ENCODE results near the gene KLF12. TPM values are rescaled to one million over a fixed set of nuclear protein-coding genes. Genes with fewer than 3 reads are reported as not detected.

Gene KLF12
- total RNA-seq, 1 donor from 2014 or later: 59.9 TPM

DNA sequence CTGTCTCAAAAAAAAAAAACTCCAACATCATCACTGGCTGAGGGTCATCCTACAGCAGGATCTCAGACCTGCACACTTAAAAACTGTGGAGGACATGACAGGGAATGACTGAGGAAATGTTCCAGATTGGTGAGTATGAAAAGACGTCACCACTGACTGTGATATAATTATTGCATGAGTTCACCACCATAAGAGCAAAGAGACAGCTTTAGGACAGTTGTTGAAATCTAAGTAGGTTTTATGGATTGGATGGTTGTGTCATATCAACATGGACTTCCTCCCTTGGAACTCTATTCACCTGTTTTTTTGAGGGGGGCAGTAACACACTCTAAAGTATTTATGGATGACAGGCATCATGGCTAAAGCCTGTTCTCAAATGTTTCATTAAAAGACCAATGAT is 31.5 kb downstream of the KLF12 start:
- no peak overlapping the region for H3K27ac Mint-ChIP-seq (ENCODE audit: unreplicated experiment)
- DNase-seq: no peak
- H3K4me1 Mint-ChIP-seq (ENCODE audit: low read depth, unreplicated experiment): peaks cover 12% of the 10 kb centered on the region
- TF ChIP-seq, protein P1, sequence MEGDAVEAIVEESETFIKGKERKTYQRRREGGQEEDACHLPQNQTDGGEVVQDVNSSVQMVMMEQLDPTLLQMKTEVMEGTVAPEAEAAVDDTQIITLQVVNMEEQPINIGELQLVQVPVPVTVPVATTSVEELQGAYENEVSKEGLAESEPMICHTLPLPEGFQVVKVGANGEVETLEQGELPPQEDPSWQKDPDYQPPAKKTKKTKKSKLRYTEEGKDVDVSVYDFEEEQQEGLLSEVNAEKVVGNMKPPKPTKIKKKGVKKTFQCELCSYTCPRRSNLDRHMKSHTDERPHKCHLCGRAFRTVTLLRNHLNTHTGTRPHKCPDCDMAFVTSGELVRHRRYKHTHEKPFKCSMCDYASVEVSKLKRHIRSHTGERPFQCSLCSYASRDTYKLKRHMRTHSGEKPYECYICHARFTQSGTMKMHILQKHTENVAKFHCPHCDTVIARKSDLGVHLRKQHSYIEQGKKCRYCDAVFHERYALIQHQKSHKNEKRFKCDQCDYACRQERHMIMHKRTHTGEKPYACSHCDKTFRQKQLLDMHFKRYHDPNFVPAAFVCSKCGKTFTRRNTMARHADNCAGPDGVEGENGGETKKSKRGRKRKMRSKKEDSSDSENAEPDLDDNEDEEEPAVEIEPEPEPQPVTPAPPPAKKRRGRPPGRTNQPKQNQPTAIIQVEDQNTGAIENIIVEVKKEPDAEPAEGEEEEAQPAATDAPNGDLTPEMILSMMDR (IDR thresholded peaks at IDR 0.05; ENCODE audit: partially characterized antibody, unreplicated experiment): no peak
- H3K4me3 Mint-ChIP-seq (ENCODE audit: unreplicated experiment): no peak overlapping the region
- peaks cover 10% of the 10 kb centered on the region for H3K36me3 Mint-ChIP-seq (ENCODE audit: unreplicated experiment)
- H3K27me3 Mint-ChIP-seq (ENCODE audit: unreplicated experiment): no peaks in the 10 kb centered on the region
- peaks cover 1% of the 10 kb centered on the region for H3K9me3 Mint-ChIP-seq (ENCODE audit: unreplicated experiment)

DNA sequence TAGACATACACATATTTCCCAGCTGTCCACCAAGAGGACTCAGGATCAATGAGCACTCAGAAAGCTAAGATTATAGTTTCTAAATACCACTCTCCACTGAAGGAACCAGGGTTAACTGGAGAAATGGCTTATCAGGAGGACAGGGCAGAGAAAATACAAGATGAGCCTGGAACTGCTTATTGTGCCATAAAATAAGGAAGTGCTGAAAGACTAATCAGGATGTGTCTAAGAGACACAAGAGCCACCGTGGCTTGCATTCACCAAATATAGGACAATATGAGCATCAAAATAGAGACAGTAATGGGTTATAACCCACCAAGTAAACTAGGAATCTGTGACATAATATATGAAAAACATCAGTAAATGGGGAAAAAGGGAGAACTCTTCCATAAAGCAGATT is 32.8 kb downstream of the KLF12 start:
- no peak for DNase-seq
- TF ChIP-seq, protein P1 (IDR thresholded peaks at IDR 0.05; ENCODE audit: partially characterized antibody, unreplicated experiment): no peak
- peaks cover 10% of the 10 kb centered on the region for H3K36me3 Mint-ChIP-seq (ENCODE audit: unreplicated experiment)
- no peaks in the 10 kb centered on the region for H3K27me3 Mint-ChIP-seq (ENCODE audit: unreplicated experiment)
- no peak overlapping the region for H3K4me3 Mint-ChIP-seq (ENCODE audit: unreplicated experiment)
- peaks cover 1% of the 10 kb centered on the region for H3K9me3 Mint-ChIP-seq (ENCODE audit: unreplicated experiment)
- peaks cover 8% of the 10 kb centered on the region for H3K4me1 Mint-ChIP-seq (ENCODE audit: low read depth, unreplicated experiment)
- H3K27ac Mint-ChIP-seq (ENCODE audit: unreplicated experiment): no peak overlapping the region

DNA sequence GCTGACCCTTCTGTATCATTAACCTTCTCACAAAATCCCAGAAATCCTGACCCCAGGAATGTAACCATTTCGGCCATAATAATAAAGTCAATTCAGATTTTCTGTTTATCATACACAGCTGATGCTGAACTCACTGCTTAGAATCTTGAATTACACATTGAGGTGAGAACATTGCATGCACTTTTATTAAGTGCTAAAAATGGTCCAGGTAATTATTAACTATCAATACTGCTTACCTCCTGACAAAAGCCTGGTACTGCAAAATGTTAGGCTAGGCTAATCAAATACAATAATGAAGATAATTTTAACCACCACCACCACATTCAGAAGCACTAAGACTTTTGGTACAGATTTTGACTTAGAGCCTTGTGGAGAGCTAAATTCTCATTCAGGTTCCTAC is 36.1 kb downstream of the KLF12 start:
- Mint-ChIP-seq H3K4me3 (ENCODE audit: unreplicated experiment) (no peak overlapping the region), H3K9me3 (ENCODE audit: unreplicated experiment) (peaks cover 1% of the 10 kb centered on the region), H3K27me3 (ENCODE audit: unreplicated experiment) (no peaks in the 10 kb centered on the region), H3K27ac (ENCODE audit: unreplicated experiment) (no peak overlapping the region), H3K4me1 (ENCODE audit: low read depth, unreplicated experiment) (peaks cover 2% of the 10 kb centered on the region), H3K36me3 (ENCODE audit: unreplicated experiment) (peaks cover 10% of the 10 kb centered on the region)
- DNase-seq: no peak
- TF ChIP-seq, protein P1 (IDR thresholded peaks at IDR 0.05; ENCODE audit: partially characterized antibody, unreplicated experiment): no peak

DNA sequence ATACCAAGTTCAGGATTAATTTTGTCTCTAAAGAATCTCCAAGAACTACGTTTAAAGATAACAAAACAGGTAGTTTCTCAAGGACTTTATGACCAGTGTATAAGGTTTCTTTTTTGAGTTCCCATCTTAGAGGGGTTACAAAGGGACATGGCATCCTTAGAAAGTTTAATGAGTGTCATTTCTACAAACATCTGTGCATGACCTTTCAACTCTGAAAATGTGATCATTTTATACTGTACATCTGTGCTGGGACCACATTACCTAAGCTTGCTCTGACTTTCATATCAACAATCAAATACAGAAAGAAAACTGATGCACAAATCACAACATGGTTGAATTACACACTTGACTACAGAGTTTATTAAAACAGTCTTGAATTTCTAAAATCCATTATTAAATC is 37.1 kb downstream of the KLF12 start:
- Mint-ChIP-seq H3K27ac (ENCODE audit: unreplicated experiment) (no peak overlapping the region), H3K9me3 (ENCODE audit: unreplicated experiment) (peaks cover 1% of the 10 kb centered on the region), H3K36me3 (ENCODE audit: unreplicated experiment) (peaks cover 10% of the 10 kb centered on the region), H3K4me3 (ENCODE audit: unreplicated experiment) (no peak overlapping the region), H3K4me1 (ENCODE audit: low read depth, unreplicated experiment) (no peaks in the 10 kb centered on the region), H3K27me3 (ENCODE audit: unreplicated experiment) (no peaks in the 10 kb centered on the region)
- DNase-seq: no peak
- TF ChIP-seq, protein P1 (IDR thresholded peaks at IDR 0.05; ENCODE audit: partially characterized antibody, unreplicated experiment): no peak

DNA sequence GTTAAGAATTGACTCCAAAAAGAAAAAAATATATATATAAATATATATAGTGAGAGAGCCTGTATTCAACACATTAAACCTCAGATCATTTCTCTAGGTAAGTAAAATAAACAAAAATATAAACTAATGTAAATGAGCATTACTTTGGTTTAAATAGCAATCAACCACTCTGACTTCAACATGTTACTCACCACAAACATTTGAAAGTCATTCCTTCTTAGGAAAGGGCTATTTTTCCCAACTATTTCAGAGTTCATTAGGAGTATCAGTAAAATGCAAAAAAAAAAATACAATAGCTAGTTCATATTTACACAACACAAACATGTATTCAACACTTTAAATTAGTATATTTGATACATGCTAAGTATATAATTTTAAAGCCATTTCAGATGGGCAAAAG is 40.5 kb downstream of the KLF12 start:
- Mint-ChIP-seq H3K36me3 (ENCODE audit: unreplicated experiment) (no peaks in the 10 kb centered on the region), H3K4me3 (ENCODE audit: unreplicated experiment) (no peak overlapping the region), H3K4me1 (ENCODE audit: low read depth, unreplicated experiment) (peaks cover under 1% of the 10 kb centered on the region), H3K27me3 (ENCODE audit: unreplicated experiment) (no peaks in the 10 kb centered on the region), H3K27ac (ENCODE audit: unreplicated experiment) (no peak overlapping the region), H3K9me3 (ENCODE audit: unreplicated experiment) (peaks cover 2% of the 10 kb centered on the region)
- TF ChIP-seq, protein P1 (IDR thresholded peaks at IDR 0.05; ENCODE audit: partially characterized antibody, unreplicated experiment): no peak
- no peak for DNase-seq

All from glutamatergic neuron (in vitro differentiated cells).